Measurements from ENCODE around the gene PA2G4. TPM values are rescaled to one million over a fixed set of nuclear protein-coding genes. Genes with fewer than 3 reads are reported as not detected.

The PA2G4 gene
- total RNA-seq, 2 donors from 2014 or later = 224 to 356 TPM

Other genes with a start within 250 kb of the PA2G4 start
- 10 to 100 TPM; 18.9 to 32.9 TPM for gene PYM1, start 176.7 kb upstream of the PA2G4 start, total RNA-seq
- 100 to 1,000 TPM; 386 to 441 TPM for gene DGKA, start 173.4 kb upstream of the PA2G4 start, total RNA-seq
- 1 to 10 TPM; 1.2 to 5.6 TPM for gene PMEL, start 138.5 kb upstream of the PA2G4 start, total RNA-seq
- gene CDK2, start 137.7 kb upstream of the PA2G4 start, total RNA-seq = 100 to 1,000 TPM; 116 to 144 TPM
- gene RAB5B, start 130.5 kb upstream of the PA2G4 start, total RNA-seq = 10 to 100 TPM; 43.1 to 51.8 TPM
- 10 to 100 TPM in 1 of 2 donors, 1 to 10 TPM in 1; 5.7 to 15.5 TPM for gene SUOX, start 107.3 kb upstream of the PA2G4 start, total RNA-seq
- 10 to 100 TPM; 17.0 to 19.5 TPM for gene IKZF4, start 83.5 kb upstream of the PA2G4 start, total RNA-seq
- gene RPS26, start 62.6 kb upstream of the PA2G4 start, total RNA-seq = 10 to 100 TPM; 47.4 to 49.0 TPM
- under 1 TPM; 0.25 to 0.34 TPM for gene ERBB3, start 24.4 kb upstream of the PA2G4 start, total RNA-seq
- 1,000 to 10,000 TPM; 5,050 to 5,339 TPM for gene RPL41, start 12.1 kb downstream of the PA2G4 start, total RNA-seq
- 10 to 100 TPM in 1 of 2 donors, 1 to 10 TPM in 1; 7.1 to 15.0 TPM for gene ZC3H10, start 13.7 kb downstream of the PA2G4 start, total RNA-seq
- gene ESYT1, start 23.7 kb downstream of the PA2G4 start, total RNA-seq = 100 to 1,000 TPM; 159 to 197 TPM
- 100 to 1,000 TPM in 1 of 2 donors, 10 to 100 TPM in 1; 99.7 to 112 TPM for gene MYL6B, start 48.0 kb downstream of the PA2G4 start, total RNA-seq
- 1,000 to 10,000 TPM; 1,014 to 1,193 TPM for gene MYL6, start 53.8 kb downstream of the PA2G4 start, total RNA-seq
- 100 to 1,000 TPM; 101 to 123 TPM for gene SMARCC2, start 84.9 kb downstream of the PA2G4 start, total RNA-seq
- gene RNF41, start 117.4 kb downstream of the PA2G4 start, total RNA-seq = 10 to 100 TPM; 33.4 to 39.0 TPM
- 10 to 100 TPM; 60.7 to 90.5 TPM for gene NABP2, start 119.8 kb downstream of the PA2G4 start, total RNA-seq
- gene SLC39A5, start 125.5 kb downstream of the PA2G4 start, total RNA-seq = 1 to 10 TPM in 1 of 2 donors, under 1 TPM in 1; 0.51 to 2.0 TPM
- 10 to 100 TPM; 26.4 to 35.8 TPM for gene ANKRD52, start 153.8 kb downstream of the PA2G4 start, total RNA-seq
- 1 to 10 TPM; 5.2 to 6.3 TPM for gene COQ10A, start 162.4 kb downstream of the PA2G4 start, total RNA-seq
- gene CS, start 195.8 kb downstream of the PA2G4 start, total RNA-seq = 100 to 1,000 TPM; 319 to 351 TPM
- 100 to 1,000 TPM in 1 of 2 donors, 10 to 100 TPM in 1; 58.2 to 112 TPM for gene CNPY2, start 211.4 kb downstream of the PA2G4 start, total RNA-seq
- 10 to 100 TPM; 54.0 to 71.4 TPM for gene PAN2, start 229.4 kb downstream of the PA2G4 start, total RNA-seq
- 10 to 100 TPM in 1 of 2 donors, 1 to 10 TPM in 1; 9.6 to 20.9 TPM for gene IL23A, start 234.3 kb downstream of the PA2G4 start, total RNA-seq

Data from activated naive CD4-positive, alpha-beta T cell treated with anti-CD3 and anti-CD28 coated beads, Interleukin-2, amount 50 U/mL, for 72 hours (primary cell).